ENCODE data around the gene PITX2. TPM values are rescaled to one million over a fixed set of nuclear protein-coding genes. Genes with fewer than 3 reads are reported as not detected.
A peak's percentile ranks its signal among the peaks of the same experiment; 100 is the strongest.
"Not testable (repeated sequence)": the region's sequence is repeated elsewhere in the genome, so short reads cannot be mapped to it uniquely, and the experiment has no call there.

Gene PITX2
- total RNA-seq, 1 donor from 2014 or later: 1.0 TPM

GRCh38 chr4:110589297-110589696 lies 33.6 kb downstream of the PITX2 start:
- no peak for DNase-seq (ENCODE audit: low read depth)
- TF ChIP-seq, protein P1, sequence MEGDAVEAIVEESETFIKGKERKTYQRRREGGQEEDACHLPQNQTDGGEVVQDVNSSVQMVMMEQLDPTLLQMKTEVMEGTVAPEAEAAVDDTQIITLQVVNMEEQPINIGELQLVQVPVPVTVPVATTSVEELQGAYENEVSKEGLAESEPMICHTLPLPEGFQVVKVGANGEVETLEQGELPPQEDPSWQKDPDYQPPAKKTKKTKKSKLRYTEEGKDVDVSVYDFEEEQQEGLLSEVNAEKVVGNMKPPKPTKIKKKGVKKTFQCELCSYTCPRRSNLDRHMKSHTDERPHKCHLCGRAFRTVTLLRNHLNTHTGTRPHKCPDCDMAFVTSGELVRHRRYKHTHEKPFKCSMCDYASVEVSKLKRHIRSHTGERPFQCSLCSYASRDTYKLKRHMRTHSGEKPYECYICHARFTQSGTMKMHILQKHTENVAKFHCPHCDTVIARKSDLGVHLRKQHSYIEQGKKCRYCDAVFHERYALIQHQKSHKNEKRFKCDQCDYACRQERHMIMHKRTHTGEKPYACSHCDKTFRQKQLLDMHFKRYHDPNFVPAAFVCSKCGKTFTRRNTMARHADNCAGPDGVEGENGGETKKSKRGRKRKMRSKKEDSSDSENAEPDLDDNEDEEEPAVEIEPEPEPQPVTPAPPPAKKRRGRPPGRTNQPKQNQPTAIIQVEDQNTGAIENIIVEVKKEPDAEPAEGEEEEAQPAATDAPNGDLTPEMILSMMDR (conservative IDR thresholded peaks at IDR 0.05; ENCODE audit: low read depth, low read length): no peak
- no peak overlapping the region for H3K4me3 ChIP-seq (ENCODE audit: low read depth, low read length)

GRCh38 chr4:110587666-110588285 lies 35.1 kb downstream of the PITX2 start:
- TF ChIP-seq, protein P1 (conservative IDR thresholded peaks at IDR 0.05; ENCODE audit: low read depth, low read length): no peak
- no peak overlapping the region for H3K4me3 ChIP-seq (ENCODE audit: low read depth, low read length)
- no peak for DNase-seq (ENCODE audit: low read depth)

GRCh38 chr4:110586131-110586850 lies 36.6 kb downstream of the PITX2 start:
- peak; percentile 32 for DNase-seq (ENCODE audit: low read depth)
- peak overlapping the region; percentile 35 for H3K4me3 ChIP-seq (ENCODE audit: low read depth, low read length)
- TF ChIP-seq, protein P1 (conservative IDR thresholded peaks at IDR 0.05; ENCODE audit: low read depth, low read length): peak; percentile 65

DNA sequence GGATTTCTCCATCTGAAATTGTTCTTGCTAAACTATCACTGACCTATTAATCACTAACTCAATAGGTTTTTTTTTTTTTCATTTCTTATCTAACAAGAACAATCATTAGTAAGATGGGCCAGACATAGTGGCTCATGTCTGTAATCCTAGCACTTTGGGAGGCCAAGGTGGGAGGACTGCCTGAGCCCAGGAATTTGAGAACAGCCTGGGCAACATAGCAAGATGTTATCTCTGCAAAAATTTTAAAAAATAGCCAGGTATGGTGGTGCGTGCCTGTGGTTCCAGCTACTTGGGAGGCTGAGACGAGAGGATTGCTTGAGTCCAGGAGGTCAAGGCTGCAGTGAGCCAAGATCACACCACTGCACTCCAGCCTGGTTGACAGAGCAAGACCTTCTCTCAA lies 46.2 kb downstream of the PITX2 start:
- not testable (repeated sequence) for H3K4me3 ChIP-seq (ENCODE audit: low read depth, low read length); DNase-seq (ENCODE audit: low read depth)

Other genes starting within 250 kb of the PITX2 start
- 0.36 and 6.0 TPM in 2 replicates for gene ENPEP, start 146.9 kb downstream of the PITX2 start, total RNA-seq

All from epithelial cell of proximal tubule (primary cell).